Measurements from ENCODE around the gene TSC2. TPM values are rescaled to one million over a fixed set of nuclear protein-coding genes. Genes with fewer than 3 reads are reported as not detected.

Gene TSC2
- total RNA-seq: 33.1 and 51.4 TPM in 2 replicates

GRCh38 chr16:2047330-2048115 lies at the start of gene TSC2, which contains the start of gene NTHL1:
TSC2 (plus strand) TSS chr16:2047985; CDS start chr16:2048616, 631 bp downstream.
NTHL1 (minus strand) TSS chr16:2047834; CDS start chr16:2047823, 11 bp downstream.

DNA sequence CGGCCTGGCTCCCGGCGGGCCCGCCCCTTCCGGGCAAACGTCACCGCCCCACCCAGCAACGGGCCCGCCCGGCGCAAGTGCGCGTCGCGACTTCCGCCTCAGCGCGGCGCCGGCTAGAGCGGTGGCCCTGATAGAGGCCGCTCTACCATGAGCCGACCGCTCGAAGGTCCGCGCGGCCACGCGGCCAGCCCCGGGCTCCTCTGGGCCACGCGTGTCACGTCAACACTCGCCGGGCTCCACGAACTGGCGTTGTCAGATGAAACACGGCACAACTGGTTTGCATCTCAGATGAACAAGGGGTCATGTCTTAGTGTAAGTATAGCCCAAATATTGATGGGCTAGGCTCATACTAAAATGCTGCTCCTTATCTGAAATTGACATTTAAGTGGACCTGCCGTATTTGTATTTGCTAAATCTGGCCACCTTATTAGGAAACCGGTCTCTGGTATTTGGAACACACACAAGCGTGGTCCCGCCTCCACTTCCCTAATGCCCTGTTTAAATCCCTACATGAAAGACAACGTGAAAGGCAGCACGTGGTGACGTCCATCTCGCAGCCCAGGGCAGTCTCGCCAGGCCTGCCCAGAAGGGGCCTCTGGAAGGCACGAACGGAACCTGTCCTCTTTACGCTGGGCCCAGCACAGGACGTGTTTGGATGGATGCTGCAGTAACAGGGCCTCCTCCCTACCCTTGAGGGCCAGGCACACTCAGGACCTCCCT lies 37.8 kb upstream of the TSC2 start, which contains the start of gene ZNF598:
Gene ZNF598, minus strand, starts transcription at position 31 of the 720 bp plus-strand sequence.

GRCh38 chr16:2019518-2019920 lies 28.3 kb upstream of the TSC2 start, which contains the start of gene NPW:
NPW (plus strand) TSS chr16:2019785.

GRCh38 chr16:2026461-2027023 lies 21.2 kb upstream of the TSC2 start, which contains the start of gene NHERF2:
NHERF2 (plus strand) TSS chr16:2026902; CDS start chr16:2027006, 104 bp downstream.

GRCh38 chr16:2135770-2136490 lies 88.1 kb downstream of the TSC2 start, which contains the start of gene PKD1:
PKD1 (minus strand) TSS chr16:2135898; CDS start chr16:2135689, 209 bp downstream.

Other genes with a start within 250 kb of the TSC2 start
- 13.3 and 24.7 TPM in 2 replicates for gene HAGH, start 221.2 kb upstream of the TSC2 start, total RNA-seq
- gene FAHD1, start 220.8 kb upstream of the TSC2 start, total RNA-seq: 22.0 and 61.2 TPM in 2 replicates
- gene MEIOB, start 175.8 kb upstream of the TSC2 start, total RNA-seq: 0.08 TPM in 1 of 2 replicates, not detected in the other
- gene HS3ST6, start 129.6 kb upstream of the TSC2 start, total RNA-seq: not detected in 2 replicates
- gene MSRB1, start 104.8 kb upstream of the TSC2 start, total RNA-seq: 7.4 and 10.2 TPM in 2 replicates
- not detected in 2 replicates for gene RPL3L, start 93.3 kb upstream of the TSC2 start, total RNA-seq
- gene NDUFB10, start 88.4 kb upstream of the TSC2 start, total RNA-seq: 289 and 350 TPM in 2 replicates
- gene RPS2, start 83.2 kb upstream of the TSC2 start, total RNA-seq: 3,892 and 6,799 TPM in 2 replicates
- not detected in 2 replicates for gene RNF151, start 81.1 kb upstream of the TSC2 start, total RNA-seq
- gene TBL3, start 75.9 kb upstream of the TSC2 start, total RNA-seq: 51.7 and 71.4 TPM in 2 replicates
- not detected in 2 replicates for gene NOXO1, start 66.5 kb upstream of the TSC2 start, total RNA-seq
- gene GFER, start 63.8 kb upstream of the TSC2 start, total RNA-seq: 15.6 and 25.9 TPM in 2 replicates
- gene SYNGR3, start 58.0 kb upstream of the TSC2 start, total RNA-seq: 5.4 and 7.6 TPM in 2 replicates
- 33.7 and 41.0 TPM in 2 replicates for gene ZNF598, start 38.2 kb upstream of the TSC2 start, total RNA-seq
- 5.6 and 6.6 TPM in 2 replicates for gene NPW, start 28.2 kb upstream of the TSC2 start, total RNA-seq
- 56.8 and 85.8 TPM in 2 replicates for gene NHERF2, start 21.1 kb upstream of the TSC2 start, total RNA-seq
- 25.9 and 28.7 TPM in 2 replicates for gene NTHL1, start 151 bp upstream of the TSC2 start, total RNA-seq
- 72.0 and 175 TPM in 2 replicates for gene PKD1, start 87.9 kb downstream of the TSC2 start, total RNA-seq
- 0.91 and 3.3 TPM in 2 replicates for gene RAB26, start 100.6 kb downstream of the TSC2 start, total RNA-seq
- gene TRAF7, start 107.8 kb downstream of the TSC2 start, total RNA-seq: 65.8 and 73.5 TPM in 2 replicates
- gene CASKIN1, start 148.6 kb downstream of the TSC2 start, total RNA-seq: under 0.01 and 0.08 TPM in 2 replicates
- gene MLST8, start 157.5 kb downstream of the TSC2 start, total RNA-seq: 38.7 and 61.3 TPM in 2 replicates
- gene BRICD5, start 162.9 kb downstream of the TSC2 start, total RNA-seq: 0.13 and 1.2 TPM in 2 replicates
- 4.1 and 16.3 TPM in 2 replicates for gene PGP, start 166.9 kb downstream of the TSC2 start, total RNA-seq
- 16.4 and 37.3 TPM in 2 replicates for gene E4F1, start 175.6 kb downstream of the TSC2 start, total RNA-seq
- 0.13 and 6.4 TPM in 2 replicates for gene DNASE1L2, start 188.5 kb downstream of the TSC2 start, total RNA-seq
- 34.8 and 38.7 TPM in 2 replicates for gene ECI1, start 203.6 kb downstream of the TSC2 start, total RNA-seq
- gene RNPS1, start 220.1 kb downstream of the TSC2 start, total RNA-seq: 169 and 188 TPM in 2 replicates